ENCODE data around the gene SHMT1.
"Not testable (repeated sequence)": the region's sequence is repeated elsewhere in the genome, so short reads cannot be mapped to it uniquely, and the experiment has no call there.

Gene SHMT1

DNA sequence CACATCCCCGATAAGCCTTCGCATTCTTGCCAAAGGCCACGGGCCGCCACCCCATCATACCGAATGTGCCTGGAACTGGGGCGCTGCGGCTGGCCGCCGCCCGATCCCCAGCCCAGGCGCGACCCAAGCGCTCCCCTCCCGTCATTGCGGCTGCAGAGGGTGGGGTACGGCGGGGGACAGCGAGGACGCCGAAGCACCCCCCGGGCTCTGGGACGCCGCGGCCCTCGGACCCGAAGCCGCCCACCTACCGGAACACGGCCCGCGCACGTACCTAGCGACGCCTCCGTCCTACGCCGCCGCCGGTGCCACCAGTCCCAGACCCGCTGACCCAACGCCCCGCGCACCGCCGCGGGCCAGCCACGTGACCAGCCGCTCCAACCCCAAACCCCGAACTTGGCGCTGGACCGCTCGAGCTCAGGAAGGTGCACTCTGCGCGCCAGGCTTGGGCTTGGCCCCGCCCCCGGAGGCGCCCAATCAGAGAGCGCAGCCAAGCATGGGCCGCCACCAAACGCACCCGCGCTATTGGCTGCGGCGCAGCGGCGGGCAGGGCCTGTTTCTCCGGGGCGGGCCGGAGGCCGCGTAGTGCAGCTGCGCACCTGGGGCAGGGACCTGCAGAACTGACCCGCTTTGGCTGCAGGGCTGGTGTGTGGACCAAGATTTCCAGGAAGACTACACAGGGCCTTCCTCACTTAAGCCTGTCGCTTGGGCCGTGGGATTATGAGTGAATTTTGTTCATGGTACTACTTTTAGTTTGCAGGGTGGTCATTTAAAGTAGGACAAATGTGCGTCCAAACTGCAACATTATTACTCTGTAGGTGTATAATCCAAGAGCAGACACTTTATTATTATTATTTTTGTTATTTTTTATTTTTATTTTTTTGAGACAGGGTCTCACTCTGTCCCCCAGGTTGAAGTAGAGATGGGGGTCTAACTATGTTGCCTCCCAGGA is at the start of gene SHMT1:
Gene SHMT1, minus strand, starts transcription at position 450 of the 949 bp plus-strand sequence. CDS start 7,569 bp downstream, outside the sequence.
- peak; percentile 97 for DNase-seq (ENCODE audit: low read depth)
- H3K4me3 ChIP-seq (ENCODE audit: low read depth, low read length), result peak within 1 kb of the TSS; percentile 91
- TF ChIP-seq CTCF (IDR thresholded peaks at IDR 0.05; ENCODE audit: low read depth, low read length) (no peak), MYC (IDR thresholded peaks at IDR 0.05; ENCODE audit: low read depth, low read length) (peak; percentile 84), MAX (IDR thresholded peaks at IDR 0.05; ENCODE audit: low read depth, low read length) (peak; percentile 93), POLR2A (IDR thresholded peaks at IDR 0.05; ENCODE audit: extremely low read depth, insufficient read length) (peak; percentile 85)

DNA sequence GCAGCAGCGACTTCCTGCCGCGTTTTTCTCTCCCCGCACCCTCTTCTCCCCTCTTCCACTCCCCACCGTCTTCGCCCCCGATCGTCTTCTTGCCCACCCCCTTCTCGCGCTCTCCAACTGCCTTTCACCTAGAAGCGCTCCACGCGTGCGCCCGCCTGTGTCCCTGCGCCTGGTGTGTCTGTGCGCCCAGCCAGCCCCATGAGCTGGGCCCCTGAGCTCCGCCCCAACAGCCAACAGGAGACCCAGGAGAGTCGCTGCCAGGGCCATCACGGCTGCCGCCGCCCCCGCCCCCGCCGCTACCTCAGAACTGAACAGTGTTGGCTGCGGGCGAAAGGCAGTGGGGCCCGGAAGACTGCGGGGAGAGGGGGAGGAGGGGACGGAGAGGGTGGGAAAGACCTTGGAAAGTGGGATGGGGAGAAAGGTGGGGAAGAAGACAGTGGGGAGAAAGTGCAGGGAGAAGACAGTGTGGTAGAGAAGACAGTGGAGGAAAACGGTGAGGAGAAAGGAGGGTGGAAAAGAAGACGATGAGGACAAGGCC is 48.7 kb upstream of the SHMT1 start:
- DNase-seq (ENCODE audit: low read depth); H3K4me3 ChIP-seq (ENCODE audit: low read depth, low read length): not testable (repeated sequence)

DNA sequence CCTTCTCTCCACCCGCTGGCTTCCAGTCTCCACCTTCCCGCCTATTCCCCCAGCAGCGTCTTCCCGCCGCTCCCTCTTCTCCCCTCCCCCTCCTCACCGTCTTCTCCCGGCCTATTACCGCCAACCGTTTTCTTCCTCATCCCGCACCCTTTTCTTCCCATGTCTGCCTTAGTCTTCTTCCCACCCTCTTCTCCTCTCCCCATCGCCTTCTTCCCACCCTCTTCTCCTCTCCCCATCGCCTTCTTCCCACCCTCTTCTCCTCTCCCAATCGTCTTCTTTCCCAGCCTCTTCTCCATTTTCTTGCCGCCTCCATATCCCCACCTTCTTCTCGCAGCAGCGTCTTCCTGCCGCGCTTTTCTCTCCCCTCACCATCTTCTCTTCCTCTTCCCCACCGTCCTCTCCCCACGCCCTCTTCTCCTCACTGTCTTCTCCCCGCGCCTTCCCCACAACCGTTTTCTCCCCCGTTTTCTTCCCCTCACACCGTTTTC is 48.1 kb upstream of the SHMT1 start:
- peak overlapping the region; percentile 70 for H3K4me3 ChIP-seq (ENCODE audit: low read depth, low read length)
- DNase-seq (ENCODE audit: low read depth), result peak; percentile 55

DNA sequence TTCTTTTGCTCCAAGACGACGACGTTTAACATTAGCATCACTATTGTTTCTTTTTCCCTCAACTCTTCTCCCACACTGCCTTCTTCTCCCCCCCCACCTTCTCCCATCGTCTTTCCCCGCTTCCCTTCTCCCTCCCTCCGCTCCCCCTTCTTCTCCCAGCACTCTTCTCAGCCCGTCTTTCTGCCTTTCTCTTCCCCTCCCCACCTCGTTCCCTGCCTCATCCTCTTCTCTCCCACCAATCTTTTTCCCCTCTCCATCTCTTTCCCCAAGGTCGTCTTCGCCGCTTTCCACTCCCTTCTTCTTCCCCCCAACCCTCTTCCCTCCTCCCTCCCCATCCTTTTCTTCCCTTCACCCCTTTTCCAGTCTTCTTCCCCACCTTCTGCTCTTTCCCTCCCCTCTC is 47.4 kb upstream of the SHMT1 start:
- DNase-seq (ENCODE audit: low read depth), result not testable (repeated sequence)
- peak overlapping the region; percentile 70 for H3K4me3 ChIP-seq (ENCODE audit: low read depth, low read length)

GRCh38 chr17:18409321-18409720 is 46.0 kb upstream of the SHMT1 start:
- peak overlapping the region; percentile 22 for H3K4me3 ChIP-seq (ENCODE audit: low read depth, low read length)
- DNase-seq (ENCODE audit: low read depth), result peak; percentile 63

DNA sequence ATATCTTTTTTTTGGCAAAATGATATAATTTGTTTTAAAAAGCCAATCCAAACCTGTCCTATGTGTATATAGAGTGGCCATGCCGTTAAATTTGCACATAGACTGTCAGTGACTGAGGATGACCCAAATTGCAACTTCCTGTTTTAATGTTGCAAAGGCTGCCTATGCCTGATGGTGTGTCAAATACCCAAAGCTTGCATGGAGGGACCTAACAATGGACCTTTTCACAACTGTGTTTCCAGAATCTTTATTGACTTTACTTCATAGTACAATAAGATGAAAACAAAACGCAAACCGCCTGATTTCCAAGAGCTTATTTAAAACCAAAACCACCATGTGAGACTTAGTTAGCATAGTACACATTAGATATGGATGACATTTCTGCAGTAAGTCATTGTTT is 45.6 kb upstream of the SHMT1 start:
- DNase-seq (ENCODE audit: low read depth), result peak; percentile 73
- H3K4me3 ChIP-seq (ENCODE audit: low read depth, low read length), result peak overlapping the region; percentile 22

GRCh38 chr17:18403604-18404003 is 40.3 kb upstream of the SHMT1 start:
- DNase-seq (ENCODE audit: low read depth); H3K4me3 ChIP-seq (ENCODE audit: low read depth, low read length): not testable (repeated sequence)

DNA sequence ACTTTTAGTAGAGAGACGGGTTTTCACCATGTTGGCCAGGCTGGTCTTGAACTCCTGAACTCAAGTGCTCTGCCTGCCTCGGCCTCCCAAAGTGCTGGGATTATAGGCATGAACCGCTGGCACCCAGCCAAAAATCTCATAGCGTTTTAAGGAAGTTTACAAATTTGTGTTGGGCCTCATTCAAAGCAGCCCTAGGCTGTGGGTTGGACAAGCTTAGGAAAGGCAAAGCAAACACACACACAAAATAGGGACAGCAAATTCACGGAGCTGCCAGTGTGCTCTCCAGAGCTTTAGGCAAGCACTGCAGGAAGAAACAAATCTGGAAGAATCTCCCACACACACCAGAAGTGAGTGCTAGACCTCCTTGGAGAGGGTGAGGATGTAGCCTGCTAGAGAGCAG is 39.8 kb upstream of the SHMT1 start:
- DNase-seq (ENCODE audit: low read depth), result peak; percentile 33

GRCh38 chr17:18401872-18402590 is 38.7 kb upstream of the SHMT1 start:
- not testable (repeated sequence) for DNase-seq (ENCODE audit: low read depth); H3K4me3 ChIP-seq (ENCODE audit: low read depth, low read length)

More for the DNA sequence above, 39.8 kb upstream of the SHMT1 start:
- H3K4me3 ChIP-seq (ENCODE audit: low read depth, low read length), result not testable (repeated sequence)

DNA sequence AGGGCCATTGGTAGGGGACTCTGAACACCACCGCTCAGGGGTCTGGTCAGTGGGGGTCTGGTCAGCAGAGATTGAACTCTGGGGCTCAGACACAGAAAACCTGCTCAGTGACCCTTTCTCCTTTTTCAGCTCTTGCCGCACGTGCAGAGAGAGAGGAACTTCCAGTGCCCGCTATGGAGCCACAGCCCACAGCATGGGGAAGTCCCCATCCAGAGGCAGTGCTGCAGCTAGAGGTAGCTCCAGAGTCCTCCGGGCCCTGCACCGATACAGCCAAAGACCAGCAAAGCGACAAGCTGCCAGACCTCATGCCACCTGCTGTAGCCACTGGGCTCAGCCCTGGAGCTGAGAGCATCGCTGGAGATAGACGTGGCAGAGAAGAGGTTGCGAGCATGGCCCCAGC is 25.4 kb upstream of the SHMT1 start:
- H3K4me3 ChIP-seq (ENCODE audit: low read depth, low read length); DNase-seq (ENCODE audit: low read depth): not testable (repeated sequence)

- DNase-seq (ENCODE audit: low read depth), result not testable (repeated sequence)
Observed at GRCh38 chr17:18388266-18388665, 24.9 kb upstream of the SHMT1 start.

GRCh38 chr17:18387583-18387982 is 24.2 kb upstream of the SHMT1 start:
- H3K4me3 ChIP-seq (ENCODE audit: low read depth, low read length); DNase-seq (ENCODE audit: low read depth): not testable (repeated sequence)

More at GRCh38 chr17:18388266-18388665, 24.9 kb upstream of the SHMT1 start:
- H3K4me3 ChIP-seq (ENCODE audit: low read depth, low read length), result not testable (repeated sequence)

- DNase-seq (ENCODE audit: low read depth); H3K4me3 ChIP-seq (ENCODE audit: low read depth, low read length): not testable (repeated sequence)
Observed at GRCh38 chr17:18384271-18384670, 20.9 kb upstream of the SHMT1 start.

DNA sequence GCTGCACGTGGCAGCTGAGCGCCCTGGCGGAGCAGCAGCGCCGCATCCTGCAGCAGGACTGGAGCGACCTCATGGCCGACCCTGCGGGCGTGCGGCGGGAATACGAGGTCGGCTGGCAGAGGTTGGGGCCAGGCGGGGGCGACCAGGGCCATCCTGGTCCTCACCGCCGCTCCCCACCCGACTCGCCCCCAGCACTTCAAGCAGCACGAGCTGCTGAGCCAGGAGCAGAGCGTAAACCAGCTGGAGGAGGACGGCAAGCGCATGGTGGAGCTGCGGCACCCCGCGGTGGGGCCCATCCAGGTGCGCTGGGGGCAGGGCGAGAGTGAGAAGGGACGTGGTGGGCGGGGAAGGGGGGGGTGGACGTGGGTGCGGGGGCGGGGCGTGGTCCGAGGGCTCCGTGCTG is 19.7 kb upstream of the SHMT1 start:
- H3K4me3 ChIP-seq (ENCODE audit: low read depth, low read length); DNase-seq (ENCODE audit: low read depth): not testable (repeated sequence)

Measured in NB4 (cell line).